Measurements from ENCODE around the gene EGLN1. TPM values are rescaled to one million over a fixed set of nuclear protein-coding genes. Genes with fewer than 3 reads are reported as not detected.

The EGLN1 gene
- total RNA-seq, 3 donors from 2014 or later, result 49.3 to 61.1 (median 55.0) TPM

- Histone ChIP-seq H3K4me3 (no peak overlapping the region), H3K4me1 (ENCODE audit: low read depth) (peaks cover 40% of the 10 kb centered on the region), H3K9me3 (no peaks in the 10 kb centered on the region), H3K36me3 (ENCODE audit: low read depth) (no peaks in the 10 kb centered on the region)
- no peak for TF ChIP-seq CTCF (IDR thresholded peaks at IDR 0.05)
- no peak for DNase-seq
- no peak for ATAC-seq
- intact Hi-C loops (cut with DNase I, micrococcal nuclease), result no loop called here
Observed at GRCh38 chr1:231411036-231411531, 11.0 kb downstream of the EGLN1 start.

GRCh38 chr1:231410036-231410612 lies 12.0 kb downstream of the EGLN1 start:
- no peak for TF ChIP-seq CTCF (IDR thresholded peaks at IDR 0.05)
- H3K9me3 ChIP-seq, result no peaks in the 10 kb centered on the region
- no peak for DNase-seq
- no peaks in the 10 kb centered on the region for H3K36me3 ChIP-seq (ENCODE audit: low read depth)
- no peak overlapping the region for H3K4me3 ChIP-seq
- ATAC-seq, result no peak
- intact Hi-C loops (cut with DNase I, micrococcal nuclease), result no loop called here
- H3K4me1 ChIP-seq (ENCODE audit: low read depth), result peaks cover 40% of the 10 kb centered on the region

DNA sequence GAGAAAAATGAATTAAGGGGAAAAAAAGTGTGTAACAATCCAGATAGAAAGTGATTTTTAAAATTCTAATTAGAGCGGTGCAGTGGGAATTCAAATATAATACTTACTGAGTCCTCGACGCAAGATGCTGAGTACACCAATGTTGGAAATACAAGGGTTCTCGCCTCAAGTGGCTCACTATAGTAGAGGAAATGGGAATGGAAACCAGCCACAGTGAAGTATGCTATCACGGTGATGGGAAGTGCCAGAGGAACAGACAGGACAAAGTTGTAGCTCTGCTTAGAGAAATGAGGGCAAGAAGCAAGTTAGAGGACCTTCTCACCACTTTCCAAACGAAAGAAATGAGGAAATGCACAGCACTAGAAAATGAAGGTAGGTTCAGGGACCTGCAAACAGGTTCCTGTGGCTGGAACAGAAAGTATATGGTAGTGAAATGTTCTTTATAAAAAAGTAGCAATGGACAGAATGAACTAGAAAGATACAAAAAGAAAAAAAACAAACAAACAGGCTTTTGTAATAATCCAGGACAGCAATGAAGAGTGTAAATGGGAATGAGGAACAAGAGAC lies 13.5 kb downstream of the EGLN1 start:
- Histone ChIP-seq H3K36me3 (ENCODE audit: low read depth) (no peaks in the 10 kb centered on the region), H3K4me1 (ENCODE audit: low read depth) (peaks cover 34% of the 10 kb centered on the region), H3K9me3 (no peaks in the 10 kb centered on the region), H3K4me3 (no peak overlapping the region)
- peak; percentile 13 for ATAC-seq
- DNase-seq, result no peak
- intact Hi-C loops (cut with DNase I, micrococcal nuclease), result no loop called here
- TF ChIP-seq CTCF (IDR thresholded peaks at IDR 0.05), result no peak

DNA sequence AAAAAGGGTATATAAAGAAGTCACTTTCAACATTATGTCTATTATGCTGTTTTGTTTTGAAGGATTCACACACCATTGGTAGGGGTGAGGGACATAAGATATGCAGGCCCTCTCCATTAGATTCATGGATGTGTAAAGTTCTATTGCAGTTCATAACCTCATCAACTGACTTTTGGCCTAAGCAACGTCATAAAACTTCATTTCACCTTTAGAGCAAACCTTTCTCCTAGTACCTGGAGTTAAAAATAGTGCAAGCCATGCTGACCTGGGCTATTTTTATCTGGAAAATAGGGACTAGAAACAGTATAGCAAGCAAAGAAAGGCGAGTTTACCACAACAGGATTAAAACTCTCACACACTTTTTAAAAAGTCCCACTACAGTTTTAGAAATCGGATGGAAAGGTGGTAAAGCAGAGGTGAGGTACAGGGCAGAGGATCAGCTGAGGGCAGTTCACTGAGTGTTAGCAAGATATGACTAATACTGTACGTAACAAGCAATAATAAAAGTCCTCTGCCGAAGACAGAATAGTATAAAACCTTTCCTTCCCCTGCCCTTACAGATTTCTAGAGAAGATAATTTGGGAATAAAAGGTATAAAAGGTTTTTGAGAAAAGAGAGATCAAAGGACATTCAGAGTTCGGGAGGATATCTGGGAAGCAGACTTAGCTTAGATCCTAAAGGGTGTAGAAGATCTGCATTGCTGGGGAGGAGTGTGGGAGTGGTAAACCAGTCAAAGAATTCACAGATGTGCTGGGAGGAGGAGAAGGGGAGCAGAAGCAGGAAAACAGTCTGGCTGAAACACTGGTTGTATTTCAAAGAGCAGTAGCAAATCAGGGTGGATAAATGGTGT lies 14.3 kb downstream of the EGLN1 start:
- DNase-seq (no peak), ATAC-seq (peak; percentile 96)
- no peaks in the 10 kb centered on the region for H3K9me3 ChIP-seq
- peaks cover 34% of the 10 kb centered on the region for H3K4me1 ChIP-seq (ENCODE audit: low read depth)
- intact Hi-C loops (cut with DNase I, micrococcal nuclease), result no loop called here
- no peak for TF ChIP-seq CTCF (IDR thresholded peaks at IDR 0.05)
- H3K36me3 ChIP-seq (ENCODE audit: low read depth), result no peaks in the 10 kb centered on the region
- no peak overlapping the region for H3K4me3 ChIP-seq

GRCh38 chr1:231407049-231407448 lies 15.0 kb downstream of the EGLN1 start:
- Histone ChIP-seq H3K36me3 (ENCODE audit: low read depth) (no peaks in the 10 kb centered on the region), H3K4me3 (no peak overlapping the region), H3K4me1 (ENCODE audit: low read depth) (peaks cover 34% of the 10 kb centered on the region), H3K9me3 (no peaks in the 10 kb centered on the region)
- no peak for ATAC-seq
- DNase-seq, result no peak
- no peak for TF ChIP-seq CTCF (IDR thresholded peaks at IDR 0.05)
- intact Hi-C loops (cut with DNase I, micrococcal nuclease), result no loop called here
